ENCODE measurements around the gene WNT16.
A peak's percentile ranks its signal among the peaks of the same experiment; 100 is the strongest.

WNT16 gene

GRCh38 chr7:121344093-121344492, 15.3 kb downstream of the WNT16 start:
- no peak for DNase-seq (ENCODE audit: low read depth, low spot score)

GRCh38 chr7:121344497-121344896, 15.7 kb downstream of the WNT16 start:
- no peak for DNase-seq (ENCODE audit: low read depth, low spot score)

- DNase-seq (ENCODE audit: low read depth, low spot score): no peak
These were observed 22.9 kb downstream of the WNT16 start for GRCh38 chr7:121351682-121352081.

GRCh38 chr7:121352323-121352722, 23.5 kb downstream of the WNT16 start:
- no peak for DNase-seq (ENCODE audit: low read depth, low spot score)

GRCh38 chr7:121355574-121355973, 26.8 kb downstream of the WNT16 start:
- no peak for DNase-seq (ENCODE audit: low read depth, low spot score)

GRCh38 chr7:121360564-121360963, 31.8 kb downstream of the WNT16 start:
- no peak for DNase-seq (ENCODE audit: low read depth, low spot score)

- peak; percentile 17 for DNase-seq (ENCODE audit: low read depth, low spot score)
These were observed 38.1 kb downstream of the WNT16 start for GRCh38 chr7:121366852-121367431.

GRCh38 chr7:121369462-121369861, 40.7 kb downstream of the WNT16 start:
- DNase-seq (ENCODE audit: low read depth, low spot score): peak; percentile 50

GRCh38 chr7:121371367-121371766, 42.6 kb downstream of the WNT16 start:
- no peak for DNase-seq (ENCODE audit: low read depth, low spot score)

- DNase-seq (ENCODE audit: low read depth, low spot score): no peak
These were observed 43.1 kb downstream of the WNT16 start for GRCh38 chr7:121371883-121372282.

- DNase-seq (ENCODE audit: low read depth, low spot score): no peak
These were observed 43.7 kb downstream of the WNT16 start for GRCh38 chr7:121372376-121373010.

GRCh38 chr7:121373177-121373576, 44.4 kb downstream of the WNT16 start:
- DNase-seq (ENCODE audit: low read depth, low spot score): no peak

GRCh38 chr7:121376979-121377378, 48.2 kb downstream of the WNT16 start:
- no peak for DNase-seq (ENCODE audit: low read depth, low spot score)

- no peak for DNase-seq (ENCODE audit: low read depth, low spot score)
These were observed 51.1 kb downstream of the WNT16 start for GRCh38 chr7:121379930-121380329.

GRCh38 chr7:121382473-121382872, 53.7 kb downstream of the WNT16 start:
- DNase-seq (ENCODE audit: low read depth, low spot score): no peak

- no peak for DNase-seq (ENCODE audit: low read depth, low spot score)
These were observed 54.6 kb downstream of the WNT16 start for GRCh38 chr7:121383235-121383910.

GRCh38 chr7:121384265-121384664, 55.5 kb downstream of the WNT16 start:
- no peak for DNase-seq (ENCODE audit: low read depth, low spot score)

GRCh38 chr7:121385056-121385799, 56.4 kb downstream of the WNT16 start:
- DNase-seq (ENCODE audit: low read depth, low spot score): no peak

- DNase-seq (ENCODE audit: low read depth, low spot score): no peak
These were observed 57.0 kb downstream of the WNT16 start for GRCh38 chr7:121385800-121386179.

- no peak for DNase-seq (ENCODE audit: low read depth, low spot score)
These were observed 60.1 kb downstream of the WNT16 start for GRCh38 chr7:121388950-121389349.

GRCh38 chr7:121390109-121390508, 61.3 kb downstream of the WNT16 start:
- DNase-seq (ENCODE audit: low read depth, low spot score): no peak

- DNase-seq (ENCODE audit: low read depth, low spot score): no peak
These were observed 61.8 kb downstream of the WNT16 start for GRCh38 chr7:121390617-121391016.
